HG03095 (cell line): ENCODE data around the gene USF3.

Experiments
- ATAC-seq: cut with Tn5 transposase; IDR thresholded peaks from one replicate; pipeline ENCODE4 v1.9.1; 2021; ENCODE audit warnings: moderate library complexity; ENCODE audit not compliant: unreplicated experiment

Gene USF3, protein sequence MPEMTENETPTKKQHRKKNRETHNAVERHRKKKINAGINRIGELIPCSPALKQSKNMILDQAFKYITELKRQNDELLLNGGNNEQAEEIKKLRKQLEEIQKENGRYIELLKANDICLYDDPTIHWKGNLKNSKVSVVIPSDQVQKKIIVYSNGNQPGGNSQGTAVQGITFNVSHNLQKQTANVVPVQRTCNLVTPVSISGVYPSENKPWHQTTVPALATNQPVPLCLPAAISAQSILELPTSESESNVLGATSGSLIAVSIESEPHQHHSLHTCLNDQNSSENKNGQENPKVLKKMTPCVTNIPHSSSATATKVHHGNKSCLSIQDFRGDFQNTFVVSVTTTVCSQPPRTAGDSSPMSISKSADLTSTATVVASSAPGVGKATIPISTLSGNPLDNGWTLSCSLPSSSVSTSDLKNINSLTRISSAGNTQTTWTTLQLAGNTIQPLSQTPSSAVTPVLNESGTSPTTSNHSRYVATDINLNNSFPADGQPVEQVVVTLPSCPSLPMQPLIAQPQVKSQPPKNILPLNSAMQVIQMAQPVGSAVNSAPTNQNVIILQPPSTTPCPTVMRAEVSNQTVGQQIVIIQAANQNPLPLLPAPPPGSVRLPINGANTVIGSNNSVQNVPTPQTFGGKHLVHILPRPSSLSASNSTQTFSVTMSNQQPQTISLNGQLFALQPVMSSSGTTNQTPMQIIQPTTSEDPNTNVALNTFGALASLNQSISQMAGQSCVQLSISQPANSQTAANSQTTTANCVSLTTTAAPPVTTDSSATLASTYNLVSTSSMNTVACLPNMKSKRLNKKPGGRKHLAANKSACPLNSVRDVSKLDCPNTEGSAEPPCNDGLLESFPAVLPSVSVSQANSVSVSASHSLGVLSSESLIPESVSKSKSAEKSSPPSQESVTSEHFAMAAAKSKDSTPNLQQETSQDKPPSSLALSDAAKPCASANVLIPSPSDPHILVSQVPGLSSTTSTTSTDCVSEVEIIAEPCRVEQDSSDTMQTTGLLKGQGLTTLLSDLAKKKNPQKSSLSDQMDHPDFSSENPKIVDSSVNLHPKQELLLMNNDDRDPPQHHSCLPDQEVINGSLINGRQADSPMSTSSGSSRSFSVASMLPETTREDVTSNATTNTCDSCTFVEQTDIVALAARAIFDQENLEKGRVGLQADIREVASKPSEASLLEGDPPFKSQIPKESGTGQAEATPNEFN (N-terminal part only)

DNA sequence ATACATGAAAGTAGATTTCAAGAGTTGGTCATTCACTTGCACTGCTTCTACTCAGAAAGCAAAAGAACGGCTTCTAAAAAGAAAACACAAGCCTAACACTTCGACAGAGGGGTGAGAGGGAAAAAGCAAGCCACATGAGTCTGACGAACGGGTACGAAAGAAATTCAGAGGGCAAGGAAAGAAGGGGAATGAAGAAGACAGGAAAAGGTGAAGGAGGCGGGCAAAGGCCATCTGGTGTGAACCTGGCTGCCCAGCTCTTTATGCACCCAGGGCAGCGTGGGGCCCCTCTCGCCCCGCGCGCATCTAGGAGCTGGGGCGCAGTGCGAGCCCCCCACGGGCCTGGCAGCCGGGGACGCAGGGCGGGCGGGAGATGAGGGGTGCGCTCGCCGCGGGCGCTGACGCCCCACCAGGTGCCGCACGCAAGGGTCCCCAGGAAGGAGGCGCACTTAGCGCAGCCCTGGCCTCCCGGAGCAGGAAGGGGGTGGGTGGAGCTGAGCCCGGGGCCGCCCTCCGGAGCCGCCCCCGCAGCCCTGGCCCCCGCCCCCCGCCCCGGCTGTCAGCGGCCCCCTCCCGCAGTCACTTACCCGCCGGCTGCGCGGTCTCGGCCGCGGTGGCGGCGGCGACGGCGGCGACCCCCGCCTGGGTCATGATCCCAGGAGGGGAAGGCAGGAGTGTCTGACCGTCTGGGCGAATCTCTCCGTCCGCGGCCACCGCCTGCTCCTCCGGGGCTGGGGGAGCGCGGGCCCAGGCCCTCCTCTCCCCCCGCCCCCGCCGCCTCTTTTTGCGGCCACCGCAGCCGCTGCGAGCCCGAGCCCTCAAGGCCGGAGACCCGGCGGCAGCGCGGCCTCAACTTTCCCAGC is at the start of gene USF3:
TSS of gene USF3 (minus strand) at position 857 of the 860 bp plus-strand sequence. CDS start 21,764 bp downstream, outside the sequence.
- peak; percentile 62 for ATAC-seq

DNA sequence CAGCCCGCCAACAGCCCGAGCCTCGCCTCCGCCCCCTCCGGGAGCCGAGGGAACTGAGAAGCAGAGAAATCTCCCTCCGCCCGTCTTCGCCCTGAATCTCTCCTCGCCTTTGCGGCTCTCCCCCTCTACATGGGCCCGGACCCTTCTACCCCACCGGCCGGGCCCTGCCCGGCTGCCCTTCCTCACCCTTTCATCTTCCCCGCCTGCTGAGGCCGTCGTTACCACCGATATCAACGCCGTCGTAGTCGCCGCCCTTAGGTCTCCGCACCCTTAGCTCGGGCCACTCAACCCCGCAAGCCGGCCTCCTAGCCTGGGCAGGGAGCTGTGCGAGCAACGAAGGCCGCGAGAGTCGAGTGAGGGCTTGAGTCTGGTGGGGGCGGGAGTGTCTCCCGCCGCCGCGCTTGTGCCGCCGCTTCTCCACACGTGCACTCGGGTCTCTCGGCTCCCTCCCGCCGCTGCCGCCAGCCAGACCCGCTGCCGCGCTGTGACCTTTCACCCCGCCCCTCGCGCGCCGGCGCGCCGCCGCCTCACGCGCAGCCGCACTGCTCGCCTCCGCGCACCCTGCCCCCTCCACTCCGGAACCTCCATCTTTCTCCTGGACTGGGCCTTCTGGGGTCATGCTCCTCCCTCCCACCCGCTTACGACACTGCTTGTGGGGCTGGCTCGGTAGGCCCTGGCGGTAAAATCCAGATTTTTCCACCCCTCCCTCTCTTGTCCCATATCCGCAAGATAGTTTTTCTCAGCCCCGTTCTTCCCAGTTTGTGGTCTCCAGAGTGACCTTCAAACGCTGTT is 49.5 kb upstream of the USF3 start, which contains the start of gene NAA50:
TSS of gene NAA50 (minus strand) at position 494 of the 792 bp plus-strand sequence. CDS start at position 194, 300 bp downstream.
- ATAC-seq: peak; percentile 43

DNA sequence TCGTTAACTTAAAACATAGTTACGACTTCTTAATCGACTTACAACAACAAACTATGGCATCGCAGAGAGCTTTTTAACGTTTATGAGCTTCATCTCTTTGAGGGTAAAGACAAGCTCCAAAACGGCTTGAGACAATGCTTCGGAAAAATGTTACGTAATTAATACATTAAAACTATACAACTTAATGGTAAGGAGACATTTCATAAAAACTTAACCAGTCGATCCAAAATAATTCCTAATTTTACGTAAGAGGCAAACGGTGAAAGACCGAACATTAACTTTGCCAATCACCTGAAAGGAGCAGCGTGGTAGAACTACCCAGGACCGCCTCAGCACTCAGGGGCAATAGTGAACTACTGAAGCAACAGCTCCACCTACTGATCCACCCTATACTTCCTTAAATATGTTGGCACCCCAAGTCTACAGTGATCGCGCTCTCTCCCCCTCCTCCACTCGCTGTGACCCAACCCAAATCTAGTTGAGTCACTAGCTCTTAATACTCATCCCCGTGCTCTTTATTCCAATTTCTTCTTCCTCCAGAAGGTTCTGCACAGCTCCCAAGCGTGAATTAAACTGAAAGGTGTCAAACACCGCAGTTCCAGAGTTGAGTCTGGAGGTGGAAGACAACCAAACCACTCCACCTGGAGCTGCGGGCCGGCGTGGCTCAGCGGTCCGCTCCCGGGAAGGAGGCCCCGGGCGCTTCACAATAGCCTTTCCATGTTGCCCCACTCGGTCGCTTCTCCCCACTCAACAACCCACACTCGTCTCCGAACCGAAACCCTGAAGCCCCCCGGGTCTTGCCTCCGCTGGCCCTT is 48.7 kb upstream of the USF3 start:
- peak; percentile 50 for ATAC-seq

DNA sequence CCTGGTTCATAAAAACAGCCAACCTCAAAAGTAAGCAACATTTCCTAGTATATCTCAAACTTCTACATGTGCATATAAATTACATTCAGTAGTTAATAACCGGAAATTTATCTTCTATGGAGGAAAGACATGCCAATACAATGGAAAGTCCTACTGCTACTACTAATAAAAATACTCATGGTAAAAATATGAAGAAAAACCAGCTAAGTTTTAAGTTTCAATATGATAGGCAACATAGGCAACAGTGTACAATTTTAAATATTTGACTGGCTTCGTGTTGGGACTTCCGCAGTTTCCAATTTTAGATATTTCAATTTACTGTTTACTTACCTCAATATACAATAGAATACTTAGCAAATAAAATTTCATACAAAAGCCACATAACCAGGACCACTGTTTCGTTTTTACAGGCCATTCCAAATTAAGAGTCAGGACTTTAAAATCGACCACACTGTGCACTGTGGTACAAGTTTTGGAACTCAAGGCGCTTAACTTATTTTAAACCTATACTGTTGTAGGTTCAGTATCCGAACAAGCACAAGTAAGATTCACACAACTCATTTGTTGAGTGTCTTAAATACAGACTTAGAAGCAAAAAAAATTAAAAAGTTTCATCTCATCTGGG is 46.7 kb upstream of the USF3 start:
- no peak for ATAC-seq

DNA sequence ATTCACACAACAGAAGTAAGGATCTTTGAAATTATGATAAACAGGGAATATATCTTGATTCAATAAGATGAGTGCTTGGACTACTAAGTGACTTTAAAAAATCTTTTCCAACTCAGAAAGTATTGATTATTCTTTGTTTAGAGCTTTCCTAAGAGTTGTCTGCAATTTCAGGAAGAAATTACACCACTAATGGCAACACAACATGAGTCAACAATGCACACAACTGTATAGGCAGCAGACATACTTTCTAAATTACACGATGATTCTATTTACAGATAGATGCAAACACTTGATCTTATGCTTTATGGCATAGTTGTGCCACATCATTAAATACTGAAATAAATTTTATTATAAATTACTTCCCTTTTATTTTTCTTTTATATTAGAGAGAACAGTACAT is 45.2 kb upstream of the USF3 start:
- ATAC-seq: no peak

DNA sequence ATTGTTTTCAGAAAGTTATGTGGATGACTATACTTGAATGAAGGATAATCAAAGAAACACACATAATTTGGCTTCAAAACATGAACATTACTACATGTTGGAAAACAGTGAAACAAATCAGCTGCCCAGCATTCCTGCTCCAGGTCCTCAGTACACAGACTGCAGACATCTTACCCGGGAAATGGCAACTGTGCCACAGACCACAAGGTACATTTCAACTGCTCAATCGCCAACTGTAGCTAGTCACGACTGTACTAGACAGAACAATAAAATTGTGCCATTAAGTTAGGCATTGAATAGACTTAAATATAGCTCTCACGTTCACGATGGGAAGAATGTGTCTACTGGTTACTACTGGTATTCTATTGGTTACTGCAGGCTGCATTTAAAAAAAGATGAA is 44.6 kb upstream of the USF3 start:
- no peak for ATAC-seq

DNA sequence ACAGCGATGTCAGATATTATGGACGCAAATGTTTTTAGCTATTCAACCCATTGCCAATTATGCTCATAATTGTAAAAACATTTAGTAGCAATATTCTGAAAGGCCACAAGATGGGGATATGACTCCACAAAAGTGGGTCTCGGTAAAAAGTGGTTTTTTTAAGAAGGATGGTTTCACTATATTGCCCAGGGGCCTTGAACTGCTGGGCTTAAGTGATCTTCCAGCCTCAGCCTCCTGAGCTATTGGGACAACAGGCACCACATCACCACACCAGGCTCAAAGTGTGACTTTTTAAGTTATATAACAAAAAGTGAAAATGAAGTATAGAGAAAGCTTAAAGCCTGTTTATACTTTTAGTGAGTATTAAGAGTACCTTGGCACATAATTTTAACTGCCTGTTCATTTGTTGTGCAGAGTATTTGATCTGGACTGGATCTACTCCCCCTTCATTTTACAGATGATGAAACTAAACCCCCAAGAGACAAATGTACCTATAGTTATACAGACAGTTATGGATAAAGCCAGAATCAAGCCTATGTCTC is 40.2 kb upstream of the USF3 start:
- peak; percentile 65 for ATAC-seq

DNA sequence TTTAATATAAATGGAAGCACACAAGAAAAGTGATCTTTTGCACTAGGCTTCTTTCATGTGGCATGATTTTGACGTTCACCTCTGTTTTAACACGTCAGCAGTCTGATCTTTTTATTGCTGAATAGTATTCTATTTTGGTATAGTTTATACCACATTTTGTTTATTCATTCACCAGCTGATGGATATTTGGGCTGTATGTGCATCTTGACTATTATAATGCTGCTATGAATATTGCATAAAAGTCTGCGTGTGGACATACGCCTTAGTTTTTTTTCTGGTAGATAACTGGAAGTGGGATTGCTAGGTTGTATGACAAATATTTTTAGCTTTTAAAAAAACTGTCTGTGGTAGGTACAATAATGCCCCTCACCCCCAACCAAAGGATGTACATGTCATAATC is 35.3 kb upstream of the USF3 start:
- ATAC-seq: no peak

DNA sequence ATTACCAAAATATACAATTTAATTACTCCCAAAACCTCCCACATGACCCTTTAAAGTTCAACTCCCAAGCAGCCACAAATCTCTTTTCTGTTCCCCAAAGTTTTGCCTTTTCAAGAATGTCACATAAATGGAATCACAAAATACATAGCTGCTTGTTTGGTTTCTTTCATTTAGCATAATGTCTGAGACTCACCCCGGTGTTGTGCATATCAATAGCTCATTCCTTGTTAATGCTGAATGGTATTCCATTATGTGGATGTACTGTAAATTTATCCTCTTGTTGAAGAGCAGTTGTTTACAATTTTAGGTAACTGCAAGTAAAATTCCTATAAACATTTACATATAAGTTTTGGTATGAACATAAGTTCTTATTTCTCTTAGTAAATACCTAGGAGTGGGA is 34.1 kb upstream of the USF3 start:
- no peak for ATAC-seq

DNA sequence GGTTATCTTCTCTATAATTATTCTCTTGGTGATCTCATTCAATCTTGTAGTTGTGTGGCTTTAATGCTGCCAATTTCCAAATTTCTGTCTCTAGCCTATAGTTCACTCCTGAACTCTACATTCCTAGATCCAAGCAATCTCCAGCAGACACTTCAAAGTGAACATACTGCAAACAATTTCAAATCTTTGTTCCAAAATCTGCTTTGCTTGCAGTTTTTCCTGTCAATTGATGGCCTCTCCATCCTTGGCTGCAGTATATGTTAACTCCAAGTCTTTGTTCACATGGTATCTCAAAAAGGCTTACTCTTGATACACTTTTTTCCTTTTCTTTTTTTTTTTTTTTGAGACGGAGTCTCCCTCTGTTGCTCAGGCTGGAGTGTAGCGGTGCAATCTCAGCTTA is 32.2 kb upstream of the USF3 start:
- ATAC-seq: no peak

DNA sequence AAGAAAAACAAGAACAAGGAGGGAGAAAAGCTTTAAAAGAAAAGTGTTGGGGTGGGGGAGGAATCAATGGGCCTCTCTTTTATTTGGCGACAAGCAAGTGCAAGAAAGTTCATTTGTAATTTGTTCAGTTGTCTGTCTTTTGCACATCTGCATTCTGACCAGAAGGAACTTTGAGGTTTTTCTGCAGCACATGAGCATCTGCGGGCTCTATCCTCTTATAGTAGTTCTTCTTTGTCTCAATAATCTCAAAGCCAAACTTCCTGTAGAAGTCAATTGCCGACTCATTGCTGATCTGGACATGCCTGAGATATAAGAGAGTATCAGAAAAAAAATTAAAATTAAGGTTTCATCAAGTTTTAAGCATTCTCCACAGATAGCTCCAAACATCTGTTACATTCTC is 25.2 kb upstream of the USF3 start:
- ATAC-seq: no peak

DNA sequence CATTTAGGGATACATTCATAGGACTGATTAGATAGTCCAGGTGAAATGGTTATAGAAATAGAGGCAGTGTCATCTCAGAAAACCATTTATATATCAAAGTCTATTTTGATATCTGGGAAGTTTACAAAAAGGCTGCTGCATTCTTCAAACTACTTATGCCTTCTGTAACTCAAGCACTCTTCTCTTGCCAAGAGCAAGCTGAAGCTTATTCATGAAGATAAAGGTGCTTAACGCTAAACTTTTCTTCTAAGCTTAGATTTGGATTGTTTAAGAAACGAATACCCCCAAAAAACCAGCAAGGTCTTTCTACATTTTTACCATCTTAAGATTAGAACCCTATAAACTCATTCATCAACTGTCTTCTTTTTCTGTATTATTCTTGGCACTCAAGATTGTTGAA is 23.3 kb upstream of the USF3 start:
- ATAC-seq: no peak

DNA sequence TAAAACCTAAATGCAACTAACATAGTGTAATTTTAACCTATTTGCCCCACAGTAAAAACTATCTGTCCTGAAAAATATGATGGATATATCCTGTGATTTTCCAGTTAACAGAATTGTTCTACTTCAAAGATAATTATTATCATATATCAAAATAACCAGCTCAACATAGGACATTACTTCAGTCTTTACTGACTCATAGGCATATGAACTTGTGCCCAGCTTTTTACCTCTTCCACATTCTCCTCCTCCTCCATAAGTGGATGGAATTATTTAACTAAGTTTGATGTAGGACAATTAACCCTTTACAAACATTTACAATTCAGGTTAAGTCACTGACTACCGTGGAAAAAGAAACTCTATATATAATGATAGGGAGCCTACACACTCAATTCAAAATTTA is 22.9 kb upstream of the USF3 start:
- ATAC-seq: no peak

DNA sequence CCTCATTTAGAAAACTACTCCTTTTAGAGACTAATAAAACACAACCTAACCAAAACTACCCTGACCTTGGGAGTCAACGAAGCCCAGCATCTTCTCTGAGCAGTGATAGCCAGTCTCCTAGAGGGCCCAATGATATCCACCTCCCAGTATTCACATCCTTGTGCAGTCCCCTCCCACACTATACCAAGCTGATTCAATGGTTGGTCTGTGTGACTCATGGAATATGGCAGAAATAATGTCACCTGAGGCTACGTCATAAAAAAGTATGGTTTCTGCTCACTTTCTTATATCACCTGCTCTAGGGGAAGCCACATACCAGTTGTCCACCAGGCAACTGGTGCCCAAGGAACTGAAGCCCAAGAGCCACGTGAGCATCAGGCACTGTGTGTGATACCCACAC is 21.4 kb upstream of the USF3 start:
- ATAC-seq: no peak

DNA sequence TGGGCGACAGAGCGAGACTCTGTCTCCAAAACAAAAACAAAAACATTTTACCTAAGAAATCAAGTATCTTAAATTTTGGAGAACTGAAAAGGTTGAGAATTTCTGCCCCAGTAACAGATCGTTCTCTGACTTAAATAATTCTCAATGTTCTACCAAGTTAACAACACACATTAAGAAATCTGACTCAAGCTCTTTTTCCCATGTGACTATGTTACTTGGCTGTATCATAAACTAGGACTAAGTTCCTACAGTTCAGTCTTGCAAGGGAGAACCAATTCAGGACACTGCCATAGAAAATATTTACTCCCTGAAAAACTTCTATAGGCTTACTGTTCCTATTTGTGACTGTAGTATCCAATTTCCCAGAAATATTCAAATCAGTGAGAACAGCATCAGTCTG is 20.9 kb upstream of the USF3 start:
- ATAC-seq: no peak

DNA sequence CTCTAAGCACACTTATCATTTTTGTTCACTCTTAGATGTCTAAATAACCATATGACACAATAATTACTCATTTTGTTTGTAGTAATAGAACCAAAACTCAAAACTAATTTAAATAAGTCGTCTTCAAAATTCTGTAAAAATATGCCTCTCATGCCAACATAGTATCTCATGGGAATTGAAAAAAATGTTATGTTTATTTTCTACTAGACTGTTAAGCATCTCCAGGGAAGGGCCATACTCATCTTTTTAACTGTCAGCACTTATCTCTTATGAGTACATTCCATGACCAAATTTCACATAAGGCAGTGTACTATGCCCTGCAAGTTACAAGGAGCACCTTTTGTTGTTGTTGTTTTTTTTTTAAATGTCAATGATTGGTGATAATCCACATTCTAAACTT is 18.3 kb upstream of the USF3 start:
- ATAC-seq: no peak

DNA sequence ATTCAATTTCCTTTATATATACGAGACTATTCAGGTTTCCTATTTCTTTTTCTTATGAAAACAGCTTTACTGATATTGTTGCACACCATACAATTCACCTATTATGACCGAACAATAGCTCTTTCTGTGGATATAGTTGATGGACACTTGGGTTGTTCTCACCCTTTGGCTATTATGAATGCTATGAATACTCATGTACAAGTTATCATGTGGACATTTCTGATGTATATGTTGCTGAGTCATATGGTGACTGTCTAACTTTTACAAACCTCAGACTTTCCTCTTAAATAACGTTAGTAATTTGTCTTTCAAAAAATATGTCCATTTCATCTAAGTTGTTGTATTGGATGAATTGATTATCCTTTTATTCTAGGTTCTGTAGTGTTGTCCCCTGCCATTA is 15.7 kb upstream of the USF3 start:
- no peak for ATAC-seq

DNA sequence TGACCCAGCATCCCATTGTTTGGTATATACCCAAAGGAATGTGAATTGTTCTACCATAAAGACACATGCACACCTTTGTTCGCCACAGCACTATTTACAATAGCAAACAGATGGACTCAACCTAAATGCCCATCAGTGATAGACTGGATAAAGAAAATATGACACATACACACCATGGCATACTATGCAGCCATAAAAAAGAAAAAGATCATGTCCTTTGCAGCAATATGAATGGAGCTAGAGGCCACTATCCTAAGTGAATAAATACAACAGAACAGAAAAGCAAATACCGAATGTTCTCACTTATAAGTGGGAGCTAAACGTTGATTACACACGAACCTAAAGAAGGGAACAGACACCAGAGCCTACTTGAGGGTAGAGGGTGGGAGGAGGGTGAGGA is 11.4 kb upstream of the USF3 start:
- ATAC-seq: no peak
